GM21825 (cell line): ENCODE measurements around the gene PWP1.
"Not testable (repeated sequence)": the region's sequence is repeated elsewhere in the genome, so short reads cannot be mapped to it uniquely, and the experiment has no call there.

Source experiments
- ATAC-seq: cut with Tn5 transposase; IDR thresholded peaks from one replicate; pipeline ENCODE4 v1.9.1; 2021; ENCODE audit warnings: mild to moderate bottlenecking, moderate library complexity; ENCODE audit not compliant: unreplicated experiment

Gene PWP1

DNA sequence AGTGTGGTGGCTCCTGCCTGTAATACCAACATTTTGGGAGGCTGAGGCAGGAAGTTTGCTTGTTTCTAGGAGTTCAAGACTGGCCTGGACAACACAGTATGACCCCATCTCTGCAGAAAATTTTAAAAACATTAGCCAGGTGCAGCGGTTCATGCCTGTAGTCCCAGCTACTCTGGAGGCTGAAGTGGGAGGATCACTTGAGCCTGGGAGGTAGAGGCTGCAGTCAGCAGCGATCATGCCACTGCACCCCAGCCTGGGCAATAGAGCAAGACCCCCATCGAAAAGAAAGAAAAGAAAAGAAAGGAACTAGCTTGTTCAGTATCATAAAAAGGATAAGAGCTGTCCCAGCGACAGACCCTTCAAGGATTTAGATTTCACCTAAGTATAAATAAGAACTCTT, 18.1 kb upstream of the PWP1 start:
- ATAC-seq = no peak

DNA sequence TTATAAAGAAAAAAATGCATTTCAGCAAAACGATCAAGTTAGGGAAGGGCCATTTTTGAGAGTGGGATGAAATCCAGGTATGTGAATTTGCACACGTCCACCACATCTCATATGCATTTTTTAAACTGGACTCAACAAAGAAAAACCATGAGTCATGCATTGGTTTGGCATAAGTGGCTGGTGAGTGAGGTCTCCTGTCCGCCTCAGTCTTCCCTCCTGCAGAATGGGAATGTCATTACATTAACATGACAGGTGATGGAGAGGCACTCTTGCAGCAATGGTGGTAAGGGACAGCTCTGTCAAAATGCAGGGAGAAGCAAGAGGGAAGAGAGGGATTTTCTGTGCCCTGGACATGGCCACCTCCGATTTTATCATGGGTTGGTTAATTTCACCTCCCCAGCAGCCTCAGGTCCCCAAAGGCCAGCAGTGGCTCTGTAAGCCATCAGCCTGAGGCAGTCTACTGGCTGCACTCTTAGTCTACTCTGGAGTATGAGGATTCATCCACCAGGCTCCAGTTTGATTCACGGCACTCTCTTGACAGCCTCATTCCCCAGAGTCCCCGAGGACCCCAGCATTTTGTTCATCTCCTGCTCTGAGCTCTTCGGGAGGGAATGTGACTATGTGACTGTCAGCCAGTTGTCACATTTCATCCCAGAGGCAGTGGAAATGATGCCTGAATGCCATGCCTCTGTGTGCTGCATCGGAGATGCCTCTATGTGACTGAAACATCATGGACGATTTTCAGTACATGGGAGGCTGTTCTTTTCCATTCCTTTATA, 17.1 kb upstream of the PWP1 start:
- ATAC-seq = no peak

DNA sequence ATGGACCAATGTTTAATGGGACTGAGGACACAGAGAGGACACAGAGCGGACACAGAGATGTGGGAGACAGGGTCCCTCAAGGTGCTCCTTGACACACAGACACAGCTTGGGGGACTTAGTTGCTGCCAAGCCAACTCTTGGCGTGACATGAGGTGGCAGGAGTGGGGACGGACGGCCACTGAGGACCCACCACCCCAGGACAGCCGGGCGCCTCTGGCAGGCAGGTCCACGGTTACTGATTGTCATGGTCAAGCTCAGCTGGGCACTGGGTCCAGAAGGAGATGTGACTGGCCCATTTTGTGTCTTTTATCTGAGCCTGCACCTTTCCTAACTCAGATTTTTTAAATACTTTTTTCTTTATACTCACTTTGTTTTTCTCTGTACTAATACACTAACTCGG, 15.7 kb upstream of the PWP1 start:
- ATAC-seq = no peak

DNA sequence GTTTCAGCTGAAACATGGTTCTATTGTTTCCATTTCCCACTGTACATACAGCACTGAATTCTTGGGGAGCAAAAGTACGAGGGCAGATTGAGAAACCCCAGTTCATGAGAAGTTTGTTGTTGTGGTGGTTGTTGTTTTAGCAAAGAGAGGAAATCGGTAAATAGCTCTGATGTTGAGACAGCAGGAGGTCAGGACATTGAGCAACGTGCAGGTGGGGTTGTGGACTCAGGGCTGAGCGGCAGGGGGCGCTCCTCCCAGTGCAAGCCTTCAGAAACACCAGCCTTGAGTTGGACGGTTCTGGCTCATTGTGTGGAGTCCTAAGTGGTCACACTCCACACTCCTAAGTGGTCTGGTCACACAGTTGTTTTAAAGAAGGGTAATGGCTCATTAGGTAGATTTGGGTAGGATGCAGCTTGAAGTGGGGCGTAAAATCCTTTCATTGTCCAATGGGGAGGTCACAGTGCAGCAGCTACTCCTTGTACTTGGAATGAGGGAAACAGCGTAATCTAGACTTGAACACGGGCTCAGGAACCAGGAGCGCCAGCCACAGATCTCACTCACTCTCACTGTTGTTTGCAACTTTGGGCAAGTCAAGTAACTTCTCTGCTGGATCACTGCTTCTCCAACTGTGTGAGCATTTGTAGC, 14.5 kb upstream of the PWP1 start:
- no peak for ATAC-seq

DNA sequence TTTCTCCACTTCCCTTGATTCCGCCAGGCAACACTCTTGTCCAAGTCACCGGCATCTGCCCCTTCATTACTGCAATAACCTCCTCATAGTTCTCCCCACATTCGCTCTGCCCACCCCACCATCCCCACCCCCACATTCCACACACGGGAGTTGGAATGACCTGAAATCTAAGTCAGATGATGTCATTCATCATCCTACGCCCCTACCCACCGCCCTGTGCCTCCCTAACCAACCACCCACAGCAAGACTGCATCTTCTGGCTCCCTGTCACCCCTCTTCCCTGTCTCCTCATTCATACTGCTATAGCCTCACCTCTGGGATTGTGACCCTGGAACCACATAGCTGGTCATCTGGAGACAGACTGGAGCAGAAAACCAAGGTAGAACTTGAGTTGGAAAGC, 7.9 kb upstream of the PWP1 start:
- ATAC-seq = no peak

DNA sequence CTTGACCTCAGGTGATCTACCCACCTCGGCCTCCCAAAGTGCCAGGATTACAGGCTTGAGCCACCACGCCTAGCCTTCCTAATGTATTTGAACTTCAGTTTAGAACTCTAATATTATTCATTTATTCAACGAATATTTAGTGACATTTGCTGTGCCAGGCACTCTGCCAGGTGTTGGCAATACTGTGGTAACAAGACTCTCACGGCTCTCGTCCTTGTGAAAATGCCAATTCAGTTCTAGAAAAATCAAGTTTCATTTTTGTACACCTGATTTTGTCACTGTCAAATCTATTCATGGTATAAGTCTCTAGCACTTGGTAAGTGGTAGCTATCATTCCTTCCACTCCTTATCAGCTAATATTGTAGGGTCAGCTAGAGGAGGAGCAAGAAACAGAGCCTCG, 6.3 kb upstream of the PWP1 start:
- ATAC-seq = no peak

DNA sequence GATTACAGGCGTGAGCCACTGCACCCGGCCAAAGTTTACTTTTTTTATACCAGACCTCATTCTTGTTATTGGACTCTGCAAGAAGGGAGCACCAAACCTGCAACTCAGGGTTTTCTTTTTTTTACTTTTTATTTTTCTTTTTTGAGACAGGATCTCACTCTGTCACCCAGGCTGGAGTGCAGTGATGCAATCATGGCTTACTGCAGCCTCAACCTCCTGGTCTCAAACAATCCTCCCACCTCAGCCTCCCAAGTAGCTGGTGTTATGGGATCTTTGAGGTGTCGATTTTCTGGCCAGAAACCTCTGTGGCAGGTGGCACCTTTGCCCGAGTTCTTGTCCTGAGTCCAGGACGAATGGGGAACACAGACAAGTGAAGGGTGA, 4.2 kb upstream of the PWP1 start:
- no peak for ATAC-seq

DNA sequence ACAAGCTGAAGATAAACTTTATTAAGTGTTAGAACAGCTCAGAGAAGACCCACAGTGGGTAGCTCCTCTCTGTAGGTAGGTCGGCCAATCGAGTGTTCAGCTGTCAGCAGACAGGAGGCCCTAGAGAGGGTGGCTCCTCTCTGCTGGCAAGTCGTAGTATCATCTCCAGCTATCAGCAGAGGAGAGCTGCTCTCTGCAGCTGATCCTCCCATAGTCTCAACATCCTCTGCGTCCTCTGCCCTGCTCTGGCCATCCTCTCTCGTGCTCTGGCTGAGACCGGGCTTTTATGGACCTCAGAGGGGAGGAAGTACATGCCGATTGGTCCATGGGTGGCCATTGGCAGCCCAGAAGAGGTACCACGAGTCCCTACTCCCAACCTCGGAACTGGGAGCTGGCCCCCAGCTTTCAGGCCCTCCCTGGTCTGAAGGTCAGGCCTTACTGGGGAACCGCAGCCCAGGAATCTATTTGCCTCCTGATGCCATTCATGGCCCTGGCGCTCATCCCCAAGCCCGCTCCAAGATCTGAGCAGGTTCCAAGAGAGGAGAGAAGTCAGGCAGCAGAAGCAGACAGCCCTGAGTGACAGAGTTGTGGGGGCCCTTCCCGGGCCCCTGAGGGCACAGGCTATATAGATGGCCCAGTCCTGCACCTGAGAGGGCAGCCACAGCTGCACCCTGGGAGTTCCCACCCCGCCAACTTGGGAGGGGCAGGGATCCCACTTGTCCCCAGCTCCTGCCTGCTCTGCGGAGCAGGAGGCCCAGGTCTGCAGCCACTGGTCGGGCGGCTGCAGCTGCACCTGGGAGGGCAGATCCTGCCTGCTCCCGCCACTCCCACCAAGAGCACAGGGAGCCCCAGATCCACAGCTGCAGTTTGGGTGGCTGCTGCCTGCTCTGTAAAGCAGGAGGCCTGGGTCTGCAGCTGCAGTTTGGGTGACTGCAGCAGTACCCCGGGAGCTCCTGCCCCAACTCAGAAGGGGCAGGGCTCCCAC, 3.5 kb upstream of the PWP1 start:
- no peak for ATAC-seq

DNA sequence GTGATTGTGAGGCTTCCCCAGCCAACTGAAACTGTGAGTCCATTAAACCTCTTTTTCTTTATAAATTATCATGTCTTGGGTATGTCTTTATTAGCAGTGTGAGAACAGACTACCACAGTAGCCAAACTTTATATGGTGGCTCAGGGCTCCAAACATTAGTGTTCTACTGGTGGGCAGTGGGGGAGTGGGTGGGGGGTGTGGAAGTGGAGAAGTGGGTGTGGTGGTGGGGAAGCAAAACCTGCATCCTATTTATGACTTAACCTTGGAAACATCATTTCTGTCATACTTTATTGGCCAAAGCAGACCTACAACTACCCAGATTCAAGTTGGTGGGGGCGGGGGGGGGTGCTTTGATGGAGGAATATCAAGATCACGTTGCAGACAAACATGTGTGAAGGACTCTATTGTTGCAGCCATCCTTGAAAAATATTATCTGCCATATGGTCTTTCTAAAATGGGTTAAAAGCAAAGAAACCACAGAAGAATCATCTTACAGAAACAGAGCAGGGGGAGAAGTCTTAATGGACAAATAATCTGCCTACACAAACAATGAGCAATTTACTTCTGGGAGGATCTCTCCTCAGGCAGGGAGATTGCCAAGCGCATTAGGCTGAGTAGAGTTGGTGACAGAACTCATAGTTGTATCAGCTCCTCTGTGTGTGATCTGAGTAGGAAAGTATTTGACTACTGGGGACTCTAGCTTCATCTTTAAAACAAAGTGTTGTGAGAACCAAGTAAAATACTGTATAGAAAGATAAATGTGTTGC, 1.4 kb upstream of the PWP1 start:
- no peak for ATAC-seq

DNA sequence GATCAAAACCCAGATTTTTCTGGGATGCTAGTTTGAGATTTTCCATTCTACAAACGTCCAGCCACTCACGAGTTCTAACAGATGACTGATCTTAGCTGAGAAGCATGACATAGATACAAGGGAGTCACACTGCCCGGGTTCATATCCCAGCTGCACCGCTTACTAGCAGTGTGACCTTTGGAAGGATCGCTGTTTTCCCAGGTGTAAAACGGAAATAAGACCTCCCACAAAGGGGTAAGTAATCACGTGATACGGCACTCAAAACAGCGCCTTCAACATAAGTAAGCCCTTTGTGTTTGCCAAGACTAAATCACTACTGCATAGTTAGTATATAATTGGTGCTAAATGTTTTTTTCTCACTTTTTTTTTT, 624 bp upstream of the PWP1 start:
- ATAC-seq = no peak

DNA sequence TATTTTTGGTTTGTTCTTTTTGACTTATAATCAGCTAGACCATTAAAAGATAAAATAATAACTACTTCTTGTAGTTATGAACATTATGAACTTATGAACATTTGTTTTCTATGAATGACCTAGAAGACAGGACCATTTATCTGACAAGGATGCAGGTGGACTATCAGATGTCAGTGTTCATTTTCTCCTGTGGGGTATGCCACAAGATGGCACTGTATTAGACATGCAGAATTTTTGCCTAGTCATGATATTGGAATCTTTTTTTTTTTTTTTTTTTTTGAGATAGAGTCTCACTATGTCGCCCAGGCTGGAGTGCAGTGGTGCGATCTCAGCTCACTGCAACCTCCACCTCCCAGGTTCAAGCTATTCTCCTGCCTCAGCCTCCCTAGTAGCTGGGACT, 10.2 kb downstream of the PWP1 start:
- not testable (repeated sequence) for ATAC-seq

DNA sequence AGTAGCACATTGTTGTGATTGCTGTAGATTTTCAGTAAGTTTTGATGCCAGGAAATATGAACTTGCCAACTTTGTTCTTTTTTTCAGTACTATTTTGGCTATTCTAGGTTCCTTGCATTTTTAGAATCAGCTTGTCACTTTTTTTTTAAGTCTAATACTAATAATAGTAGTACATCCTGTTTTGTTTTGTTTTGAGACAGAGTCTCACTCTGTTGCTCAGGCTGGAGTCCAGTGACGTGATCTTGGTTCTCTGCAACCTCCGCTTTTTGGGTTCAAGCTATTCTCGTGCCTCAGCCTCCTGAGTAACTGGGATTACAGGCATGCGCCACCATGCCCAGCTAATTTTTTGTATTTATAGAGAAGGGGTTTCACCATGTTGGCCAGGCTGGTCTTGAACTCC, 16.5 kb downstream of the PWP1 start:
- ATAC-seq = no peak

DNA sequence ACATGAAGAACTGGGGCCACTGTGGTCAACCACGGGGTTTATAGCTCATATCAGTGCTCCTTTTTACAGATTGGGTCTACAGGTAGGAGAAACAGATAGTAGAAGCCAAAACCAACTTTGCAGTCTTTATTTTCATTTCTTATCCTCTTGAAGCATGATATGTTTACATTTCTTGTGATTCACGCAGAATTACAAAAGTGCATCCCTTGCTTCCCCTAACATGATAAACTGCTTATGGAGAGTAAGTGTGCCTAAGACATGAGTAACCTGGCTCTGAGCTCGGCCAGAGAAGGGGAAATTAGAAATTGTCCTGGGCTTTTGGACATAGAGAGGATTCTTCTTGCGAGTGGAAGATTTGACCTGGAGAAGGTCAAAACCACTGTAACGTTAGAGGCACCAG, 18.4 kb downstream of the PWP1 start:
- ATAC-seq = no peak

DNA sequence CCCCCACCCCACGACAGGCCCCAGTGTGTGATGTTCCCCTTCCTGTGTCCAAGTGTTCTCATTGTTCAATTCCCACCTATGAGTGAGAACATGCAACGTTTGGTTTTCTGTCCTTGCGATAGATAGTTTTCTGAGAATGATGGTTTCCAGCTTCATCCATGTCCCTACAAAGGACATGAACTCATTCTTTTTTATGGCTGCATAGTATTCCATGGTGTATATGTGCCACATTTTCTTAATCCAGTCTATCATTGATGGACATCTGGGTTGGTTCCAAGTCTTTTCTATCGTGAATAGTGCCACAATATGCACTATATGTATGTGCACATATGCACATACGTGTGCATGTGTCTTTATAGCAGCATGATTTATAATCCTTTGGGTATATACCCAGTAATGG, 19.9 kb downstream of the PWP1 start:
- not testable (repeated sequence) for ATAC-seq

DNA sequence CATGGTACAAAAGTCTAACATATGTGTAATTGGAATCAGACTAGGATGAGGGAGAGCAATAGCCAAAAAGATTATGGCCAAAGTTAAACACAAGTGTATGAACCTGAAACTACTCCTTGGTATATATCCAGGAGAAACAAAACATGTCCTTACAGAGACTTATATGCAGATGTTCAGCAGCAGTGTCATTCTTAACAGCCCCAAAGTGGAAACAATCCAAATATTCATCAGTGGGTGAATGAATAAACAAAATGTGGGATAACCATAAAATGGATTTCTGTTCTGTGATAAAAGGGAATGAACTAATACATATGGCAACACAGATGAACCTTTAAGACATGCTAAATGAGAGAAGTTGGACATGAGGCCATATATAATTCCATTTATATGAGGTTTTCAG, 30.2 kb downstream of the PWP1 start:
- no peak for ATAC-seq

DNA sequence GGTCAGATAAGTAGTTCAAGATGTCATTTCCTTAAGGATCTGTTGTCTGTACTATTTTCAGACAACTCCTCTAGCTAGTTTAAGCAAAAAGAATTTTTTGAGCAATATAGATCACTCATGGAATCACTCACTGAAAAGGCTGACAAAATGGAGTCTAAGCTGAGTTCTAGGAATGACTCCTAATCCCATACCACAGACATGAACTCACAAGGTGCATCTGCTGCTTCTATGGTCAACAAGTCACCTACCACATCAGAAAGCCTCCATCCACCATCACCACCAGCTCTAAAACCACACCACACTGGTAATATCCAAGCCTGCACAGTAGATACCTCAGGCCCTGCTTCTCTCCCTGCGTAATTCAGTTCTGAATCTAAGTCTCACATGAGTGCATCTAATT, 33.0 kb downstream of the PWP1 start:
- no peak for ATAC-seq

DNA sequence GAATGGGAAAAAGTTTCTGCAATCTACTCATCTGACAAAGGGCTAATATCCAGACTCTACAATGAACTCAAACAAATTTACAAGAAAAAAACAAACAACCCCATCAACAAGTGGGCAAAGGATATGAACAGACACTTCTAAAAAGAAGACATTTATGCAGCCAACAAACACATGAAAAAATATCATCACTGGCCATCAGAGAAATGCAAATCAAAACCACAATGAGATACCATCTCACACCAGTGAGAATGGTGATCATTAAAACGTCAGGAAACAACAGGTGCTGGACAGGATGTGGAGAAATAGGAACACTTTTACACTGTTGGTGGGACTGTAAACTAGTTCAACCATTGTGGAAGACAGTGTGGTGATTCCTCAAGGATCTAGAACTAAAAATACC, 41.7 kb downstream of the PWP1 start:
- not testable (repeated sequence) for ATAC-seq

DNA sequence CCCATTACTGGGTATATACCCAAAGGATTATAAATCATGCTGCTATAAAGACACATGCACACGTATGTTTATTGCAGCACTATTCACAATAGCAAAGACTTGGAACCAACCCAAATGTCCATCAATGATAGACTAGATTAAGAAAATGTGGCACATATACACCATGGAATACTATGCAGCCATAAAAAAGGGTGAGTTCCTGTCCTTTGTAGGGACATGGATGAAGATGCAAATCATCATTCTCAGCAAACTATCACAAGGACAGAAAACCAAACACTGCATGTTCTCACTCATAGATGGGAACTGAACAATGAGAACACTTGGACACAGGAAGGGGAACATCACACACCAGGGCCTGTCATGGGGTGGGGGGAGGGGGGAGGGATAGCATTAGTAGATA, 42.1 kb downstream of the PWP1 start:
- not testable (repeated sequence) for ATAC-seq

DNA sequence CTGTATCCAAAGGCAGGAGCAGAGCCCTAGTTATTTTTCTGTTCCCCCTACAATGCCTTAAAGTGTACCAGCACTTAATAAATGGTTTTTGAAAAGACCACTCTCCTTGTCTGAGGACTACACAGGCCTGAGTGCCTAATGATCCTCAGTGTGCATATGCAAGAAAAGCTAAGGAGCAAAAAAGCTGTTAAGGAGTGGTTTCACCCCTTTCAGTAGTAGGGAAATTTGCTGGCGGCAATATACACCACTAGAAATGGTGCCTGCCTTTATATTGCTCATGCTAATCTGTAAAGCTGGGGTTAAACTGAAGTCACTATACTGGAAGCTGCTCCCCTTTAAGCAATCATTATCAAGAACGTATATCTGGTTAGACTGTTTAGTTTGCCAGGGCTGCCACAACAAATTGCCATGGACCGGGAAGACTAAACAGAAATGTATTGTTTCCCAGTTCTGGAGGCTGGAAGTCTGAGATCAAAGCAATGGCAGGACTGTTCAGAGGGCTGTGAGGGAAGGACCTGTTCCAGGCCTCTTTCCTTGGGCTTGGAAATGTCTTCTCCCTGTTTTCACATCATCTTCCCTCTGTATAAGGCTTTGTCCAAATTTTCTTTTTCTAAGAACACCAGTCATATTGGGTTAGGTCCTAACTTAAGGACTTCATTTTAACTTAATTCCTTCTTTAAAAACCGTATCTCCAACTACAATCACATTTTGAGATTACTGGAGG, 45.2 kb downstream of the PWP1 start:
- no peak for ATAC-seq

DNA sequence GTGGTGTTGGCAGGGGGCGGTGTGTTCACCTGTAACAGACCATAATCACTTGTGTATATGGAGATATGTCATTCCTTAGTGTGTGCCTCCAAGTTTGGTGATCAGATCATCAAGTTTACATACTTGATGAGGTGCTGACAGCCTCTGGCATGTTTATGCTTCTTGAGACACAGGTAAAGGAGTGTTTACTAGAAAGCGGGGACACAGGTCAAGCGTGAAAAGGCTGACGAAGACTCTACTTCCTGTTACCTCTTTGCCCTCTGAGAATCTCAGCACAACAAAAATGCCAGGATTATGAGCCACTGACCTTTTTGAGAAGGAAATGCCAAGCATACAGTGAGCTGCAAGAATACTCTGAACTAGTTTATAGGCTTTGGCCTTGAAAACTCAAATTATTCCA, 45.8 kb downstream of the PWP1 start:
- ATAC-seq = no peak
